Measurements from ENCODE around the gene HIP1R.

DNA sequence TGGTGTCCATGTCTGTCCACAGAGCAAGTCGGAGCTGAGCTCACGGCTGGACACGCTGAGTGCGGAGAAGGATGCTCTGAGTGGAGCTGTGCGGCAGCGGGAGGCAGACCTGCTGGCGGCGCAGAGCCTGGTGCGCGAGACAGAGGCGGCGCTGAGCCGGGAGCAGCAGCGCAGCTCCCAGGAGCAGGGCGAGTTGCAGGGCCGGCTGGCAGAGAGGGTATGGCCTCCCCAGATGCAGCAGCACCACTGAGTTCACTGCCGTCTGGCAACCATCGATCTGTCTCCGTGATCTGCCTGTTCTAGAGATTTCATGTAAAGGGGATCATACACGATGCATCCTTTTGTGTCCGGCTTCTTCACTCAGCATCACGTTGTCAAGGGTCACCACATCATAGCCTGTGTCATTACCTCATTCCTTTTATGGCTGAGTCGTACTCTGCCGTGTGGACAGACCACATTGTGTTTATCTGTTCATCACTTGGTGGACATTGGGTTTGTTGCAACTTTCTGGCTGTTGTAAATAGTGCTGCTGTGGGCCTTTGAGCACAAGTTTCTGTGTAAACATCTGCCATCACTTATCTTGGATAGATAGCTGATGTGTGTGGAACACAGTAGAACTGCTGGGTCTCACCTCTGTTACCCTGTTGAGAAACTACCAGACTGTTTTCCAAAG is 21.9 kb downstream of the HIP1R start:
- TF ChIP-seq CTCF (conservative IDR thresholded peaks at IDR 0.05) (no peak), EZH2 (IDR thresholded peaks at IDR 0.05; ENCODE audit: low read depth) (no peak)

Data from PC-9 (cell line).